Measurements from ENCODE around the gene RIN3. TPM values are rescaled to one million over a fixed set of nuclear protein-coding genes. Genes with fewer than 3 reads are reported as not detected.

RIN3 gene
- total RNA-seq, 1 donor from 2014 or later: 0.22 TPM

GRCh38 chr14:92650581-92651105 is 137.1 kb downstream of the RIN3 start:
- Histone ChIP-seq H3K27me3 (no peaks in the 10 kb centered on the region), H3K4me3 (no peak overlapping the region), H3K79me2 (ENCODE audit: low read depth) (no peaks in the 10 kb centered on the region), H4K20me1 (ENCODE audit: low read depth) (no peaks in the 10 kb centered on the region), H3F3A (ENCODE audit: low read depth) (no peaks in the 10 kb centered on the region), H3K27ac (no peak overlapping the region), H3K36me3 (no peaks in the 10 kb centered on the region), H2AFZ (replicated peaks) (no peak overlapping the region), H3K4me2 (no peak overlapping the region), H3K9ac (no peak overlapping the region), H3K4me1 (no peaks in the 10 kb centered on the region), H3K9me3 (ENCODE audit: low read depth) (no peaks in the 10 kb centered on the region)
- Mint-ChIP-seq H3K27ac (no peak overlapping the region), H3K9me3 (peaks cover 2% of the 10 kb centered on the region), H3K27me3 (ENCODE audit: insufficient read depth, low read depth) (peaks cover 5% of the 10 kb centered on the region), H3K4me1 (peaks cover 6% of the 10 kb centered on the region), H3K4me3 (no peak overlapping the region), H3K36me3 (no peaks in the 10 kb centered on the region)
- no peak for DNase-seq (ENCODE audit: low spot score)
- TF ChIP-seq CTCF (IDR thresholded peaks at IDR 0.05) (no peak), EZH2phosphoT487 (IDR thresholded peaks at IDR 0.05) (no peak), EZH2 (IDR thresholded peaks at IDR 0.05) (no peak)

GRCh38 chr14:92651106-92651757 is 137.7 kb downstream of the RIN3 start:
- TF ChIP-seq EZH2 (IDR thresholded peaks at IDR 0.05) (no peak), CTCF (IDR thresholded peaks at IDR 0.05) (no peak), EZH2phosphoT487 (IDR thresholded peaks at IDR 0.05) (no peak)
- H3K27ac ChIP-seq: no peak overlapping the region
- no peaks in the 10 kb centered on the region for H3K36me3 ChIP-seq
- H3K27ac Mint-ChIP-seq: no peak overlapping the region
- no peak overlapping the region for H3K4me2 ChIP-seq
- DNase-seq (ENCODE audit: low spot score): no peak
- no peaks in the 10 kb centered on the region for H3K9me3 ChIP-seq (ENCODE audit: low read depth)
- no peaks in the 10 kb centered on the region for H3K36me3 Mint-ChIP-seq
- peaks cover 5% of the 10 kb centered on the region for H3K27me3 Mint-ChIP-seq (ENCODE audit: insufficient read depth, low read depth)
- H2AFZ ChIP-seq (replicated peaks): no peak overlapping the region
- H3F3A ChIP-seq (ENCODE audit: low read depth): no peaks in the 10 kb centered on the region
- H3K4me3 Mint-ChIP-seq: no peak overlapping the region
- H3K79me2 ChIP-seq (ENCODE audit: low read depth): no peaks in the 10 kb centered on the region
- H3K4me3 ChIP-seq: no peak overlapping the region
- no peaks in the 10 kb centered on the region for H3K4me1 ChIP-seq
- H3K9me3 Mint-ChIP-seq: no peaks in the 10 kb centered on the region
- peaks cover 6% of the 10 kb centered on the region for H3K4me1 Mint-ChIP-seq
- H3K27me3 ChIP-seq: no peaks in the 10 kb centered on the region
- H3K9ac ChIP-seq: no peak overlapping the region
- no peaks in the 10 kb centered on the region for H4K20me1 ChIP-seq (ENCODE audit: low read depth)

GRCh38 chr14:92651758-92652406 is 138.3 kb downstream of the RIN3 start:
- H3K4me3 Mint-ChIP-seq: no peak overlapping the region
- H3K27me3 ChIP-seq: no peaks in the 10 kb centered on the region
- no peak overlapping the region for H3K9ac ChIP-seq

More at GRCh38 chr14:92651758-92652406, 138.3 kb downstream of the RIN3 start:
- H3K4me1 ChIP-seq: no peaks in the 10 kb centered on the region
- H3K4me1 Mint-ChIP-seq: peaks cover 6% of the 10 kb centered on the region
- H4K20me1 ChIP-seq (ENCODE audit: low read depth): no peaks in the 10 kb centered on the region
- no peaks in the 10 kb centered on the region for H3K36me3 Mint-ChIP-seq
- no peak overlapping the region for H3K27ac Mint-ChIP-seq
- H2AFZ ChIP-seq (replicated peaks): no peak overlapping the region
- no peaks in the 10 kb centered on the region for H3K9me3 ChIP-seq (ENCODE audit: low read depth)
- no peak overlapping the region for H3K4me3 ChIP-seq
- no peak for TF ChIP-seq CTCF (IDR thresholded peaks at IDR 0.05)
- no peak for TF ChIP-seq EZH2phosphoT487 (IDR thresholded peaks at IDR 0.05)
- no peak for TF ChIP-seq EZH2 (IDR thresholded peaks at IDR 0.05)
- no peaks in the 10 kb centered on the region for H3K36me3 ChIP-seq
- no peaks in the 10 kb centered on the region for H3F3A ChIP-seq (ENCODE audit: low read depth)
- no peaks in the 10 kb centered on the region for H3K9me3 Mint-ChIP-seq
- no peaks in the 10 kb centered on the region for H3K79me2 ChIP-seq (ENCODE audit: low read depth)
- H3K27me3 Mint-ChIP-seq (ENCODE audit: insufficient read depth, low read depth): peaks cover 5% of the 10 kb centered on the region
- no peak for DNase-seq (ENCODE audit: low spot score)
- H3K27ac ChIP-seq: no peak overlapping the region
- H3K4me2 ChIP-seq: no peak overlapping the region

Measured in neural progenitor cell (in vitro differentiated cells).